Neural progenitor cell (in vitro differentiated cells): ENCODE data around the gene XRN1. TPM values are rescaled to one million over a fixed set of nuclear protein-coding genes. Genes with fewer than 3 reads are reported as not detected.

Experiments
- DNase-seq: peaks from one replicate; pipeline ENCODE4 v3.0.0-alpha.2; 2016; ENCODE audit warnings: low spot score
- H2AFZ ChIP-seq: fragments of 200-600 bp; sonication (generic); replicated peaks from 2 replicates; pipeline ENCODE4 v1.6.1; 2016; ENCODE audit warnings: antibody characterized with exemption
- H3F3A ChIP-seq: fragments of 200-600 bp; sonication (generic); 2 replicates; pipeline ENCODE4 v1.6.1; 2016; ENCODE audit warnings: antibody characterized with exemption, low read depth
- H3K27ac ChIP-seq: fragments of 200-600 bp; sonication (generic); 2 replicates; pipeline ENCODE4 v1.5.1; 2016; ENCODE audit warnings: mild to moderate bottlenecking
- H3K27me3 ChIP-seq: fragments of 200-600 bp; sonication (generic); 2 replicates; pipeline ENCODE4 v1.6.1; 2016; ENCODE audit warnings: mild to moderate bottlenecking, moderate library complexity
- H3K36me3 ChIP-seq: fragments of 200-600 bp; sonication (generic); 2 replicates; pipeline ENCODE4 v1.5.1; 2016
- H3K4me1 ChIP-seq: fragments of 200-600 bp; sonication (generic); 2 replicates; pipeline ENCODE4 v1.6.1; 2016; ENCODE audit warnings: mixed run types
- H3K4me2 ChIP-seq: fragments of 200-600 bp; sonication (generic); 2 replicates; pipeline ENCODE4 v1.6.1; 2016
- H3K4me3 ChIP-seq: fragments of 200-600 bp; sonication (generic); 2 replicates; pipeline ENCODE4 v1.5.1; 2016
- H3K79me2 ChIP-seq: fragments of 200-600 bp; sonication (generic); 2 replicates; pipeline ENCODE4 v1.6.1; 2016; ENCODE audit warnings: low read depth
- H3K9ac ChIP-seq: fragments of 200-600 bp; sonication (generic); 2 replicates; pipeline ENCODE4 v1.6.1; 2016
- H3K9me3 ChIP-seq: fragments of 200-600 bp; sonication (generic); 2 replicates; pipeline ENCODE4 v1.5.1; 2016; ENCODE audit warnings: low read depth
- H4K20me1 ChIP-seq: fragments of 200-600 bp; sonication (generic); 2 replicates; pipeline ENCODE4 v1.6.1; 2016; ENCODE audit warnings: low read depth
- H3K27ac Mint-ChIP-seq: 3 replicates; pipeline ENCODE4 v1.8.0; 2021; ENCODE audit warnings: mixed read lengths
- H3K27me3 Mint-ChIP-seq: 2 replicates; pipeline ENCODE4 v1.8.0; 2022; ENCODE audit warnings: low read depth, mild to moderate bottlenecking, inconsistent platforms, moderate library complexity, mixed read lengths; ENCODE audit not compliant: insufficient read depth
- H3K36me3 Mint-ChIP-seq: 3 replicates; pipeline ENCODE4 v1.8.0; 2021; ENCODE audit warnings: mixed read lengths
- H3K4me1 Mint-ChIP-seq: 3 replicates; pipeline ENCODE4 v1.8.0; 2021; ENCODE audit warnings: mixed read lengths
- H3K4me3 Mint-ChIP-seq: 3 replicates; pipeline ENCODE4 v1.8.0; 2021; ENCODE audit warnings: mild to moderate bottlenecking, moderate library complexity, mixed read lengths
- H3K9me3 Mint-ChIP-seq: 3 replicates; pipeline ENCODE4 v1.8.0; 2020; ENCODE audit warnings: mixed read lengths
- CTCF ChIP-seq: fragments of 200-600 bp; sonication (generic); IDR thresholded peaks from 2 replicates; pipeline ENCODE4 v1.5.1; 2017; ENCODE audit warnings: antibody characterized with exemption, mild to moderate bottlenecking
- EZH2 ChIP-seq: fragments of 200-600 bp; sonication (generic); IDR thresholded peaks from 2 replicates; pipeline ENCODE4 v1.6.1; 2017; ENCODE audit warnings: antibody characterized with exemption, mild to moderate bottlenecking, moderate library complexity
- EZH2phosphoT487 ChIP-seq: fragments of 200-600 bp; sonication (generic); IDR thresholded peaks from 2 replicates; pipeline ENCODE4 v1.6.1; 2017; ENCODE audit warnings: antibody characterized with exemption
- small RNA-seq: library from RNA; depleted of rRNA; stranded (forward); fragments of <200 nt; gene quantifications from one replicate; pipeline ENCODE3, GENCODE V24; 2015
- total RNA-seq: library from RNA; depleted of rRNA; stranded (reverse); fragments of >200 nt; gene quantifications from 2 replicates; pipeline ENCODE4 v1.2.3, GENCODE V29; 2015; ENCODE audit warnings: low replicate concordance

XRN1 gene
- total RNA-seq, 1 donor from 2014 or later, result 40.1 TPM

DNA sequence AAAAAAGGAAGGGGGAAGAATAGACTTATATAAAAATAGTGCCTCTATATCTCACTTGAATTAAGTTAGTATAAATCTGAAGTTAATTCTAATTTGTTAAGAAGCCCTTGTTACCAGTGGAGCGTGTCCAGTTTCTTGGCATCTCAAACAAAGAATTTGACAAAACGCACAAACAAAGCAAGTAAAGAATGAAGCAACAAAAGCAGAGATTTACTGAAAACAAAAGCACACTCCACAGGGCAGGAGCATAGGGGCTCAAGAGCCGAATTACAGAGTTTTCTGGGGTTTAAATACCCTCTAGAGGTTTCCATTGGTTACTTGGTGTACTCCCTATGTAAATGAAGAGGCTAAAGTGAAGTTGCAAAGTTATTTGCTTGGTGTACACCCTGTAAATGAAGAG lies 188.5 kb downstream of the XRN1 start:
- Histone ChIP-seq H3K27ac (peak overlapping the region; percentile 40), H3K79me2 (no peaks in the 10 kb centered on the region), H3K4me3 (peak overlapping the region; percentile 12), H3K36me3 (no peaks in the 10 kb centered on the region), H3F3A (peaks cover 20% of the 10 kb centered on the region), H3K4me1 (peaks cover 21% of the 10 kb centered on the region), H4K20me1 (no peaks in the 10 kb centered on the region), H3K4me2 (peak overlapping the region; percentile 61), H3K9me3 (no peaks in the 10 kb centered on the region), H2AFZ (no peak overlapping the region), H3K27me3 (no peaks in the 10 kb centered on the region), H3K9ac (no peak overlapping the region)
- peak; percentile 90 for DNase-seq
- Mint-ChIP-seq H3K4me1 (peaks cover 10% of the 10 kb centered on the region), H3K4me3 (no peak overlapping the region), H3K36me3 (no peaks in the 10 kb centered on the region), H3K9me3 (peaks cover 29% of the 10 kb centered on the region), H3K27me3 (no peaks in the 10 kb centered on the region), H3K27ac (peak overlapping the region; percentile 23)
- TF ChIP-seq EZH2 (no peak), EZH2phosphoT487 (no peak), CTCF (no peak)

DNA sequence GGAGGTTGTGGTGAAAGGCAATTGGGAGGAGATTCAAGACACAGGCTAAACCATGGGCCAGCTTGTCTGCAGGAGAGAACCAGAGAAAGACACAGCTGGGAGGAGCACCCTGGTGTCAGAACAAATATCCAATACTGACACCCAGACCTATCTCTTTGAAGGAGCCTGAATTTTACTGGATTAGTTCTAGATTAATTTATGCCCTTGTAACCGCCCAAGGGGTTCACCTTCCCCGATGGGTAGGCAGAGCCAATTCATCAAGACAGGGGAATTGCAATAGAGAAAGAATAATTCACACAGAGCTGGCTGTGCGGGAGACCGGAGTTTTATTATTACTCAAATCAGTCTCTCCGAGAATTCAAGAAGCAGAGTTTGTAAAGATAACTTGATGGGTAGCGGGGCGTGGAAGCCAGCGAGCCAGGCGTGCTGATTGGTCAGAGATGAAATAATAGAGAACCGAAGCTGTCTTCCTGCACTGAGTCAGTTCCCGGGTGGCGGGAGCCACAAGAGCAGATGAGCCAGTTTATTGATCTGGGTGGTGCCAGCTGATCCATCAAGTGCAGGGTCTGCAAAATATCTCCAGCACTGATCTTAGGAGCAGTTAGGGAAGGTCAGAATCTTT lies 191.0 kb downstream of the XRN1 start:
- Mint-ChIP-seq H3K27ac (no peak overlapping the region), H3K4me1 (peaks cover 10% of the 10 kb centered on the region)
- H3K4me2 ChIP-seq, result no peak overlapping the region

More for the DNA sequence above, 191.0 kb downstream of the XRN1 start:
- no peaks in the 10 kb centered on the region for H3K27me3 ChIP-seq
- H2AFZ ChIP-seq, result no peak overlapping the region
- Mint-ChIP-seq H3K9me3 (peaks cover 45% of the 10 kb centered on the region), H3K27me3 (no peaks in the 10 kb centered on the region), H3K4me3 (no peak overlapping the region), H3K36me3 (no peaks in the 10 kb centered on the region)
- no peaks in the 10 kb centered on the region for H3K79me2 ChIP-seq
- no peak for DNase-seq
- H3F3A ChIP-seq, result peaks cover 28% of the 10 kb centered on the region
- peaks cover 7% of the 10 kb centered on the region for H3K9me3 ChIP-seq
- H3K27ac ChIP-seq, result no peak overlapping the region
- no peaks in the 10 kb centered on the region for H4K20me1 ChIP-seq
- H3K4me3 ChIP-seq, result no peak overlapping the region
- H3K9ac ChIP-seq, result no peak overlapping the region
- no peaks in the 10 kb centered on the region for H3K36me3 ChIP-seq
- TF ChIP-seq EZH2 (no peak), CTCF (no peak), EZH2phosphoT487 (no peak)
- H3K4me1 ChIP-seq, result peaks cover 27% of the 10 kb centered on the region

Small RNA genes within 50 kb of the gene (small RNA-seq; reads per million reads assigned to genes)
- not detected for gene RNU1-100P
- gene RNU6-1294P, result not detected

Other genes starting within 250 kb of the XRN1 start
- 22.7 and 35.7 TPM in 2 replicates for gene GK5, start 222.5 kb downstream of the XRN1 start, total RNA-seq
- 21.9 and 48.4 TPM in 2 replicates for gene ATR, start 130.7 kb upstream of the XRN1 start, total RNA-seq
- 15.8 and 22.5 TPM in 2 replicates for gene PLS1, start 148.4 kb upstream of the XRN1 start, total RNA-seq